ENCODE data around the gene ATAD3C. TPM values are rescaled to one million over a fixed set of nuclear protein-coding genes. Genes with fewer than 3 reads are reported as not detected.
A peak's percentile ranks its signal among the peaks of the same experiment; 100 is the strongest.
"Not testable (repeated sequence)": the region's sequence is repeated elsewhere in the genome, so short reads cannot be mapped to it uniquely, and the experiment has no call there.

ATAD3C gene
- total RNA-seq, 6 experiments from 2014 or later = 0.09 TPM; not detected in 5

DNA sequence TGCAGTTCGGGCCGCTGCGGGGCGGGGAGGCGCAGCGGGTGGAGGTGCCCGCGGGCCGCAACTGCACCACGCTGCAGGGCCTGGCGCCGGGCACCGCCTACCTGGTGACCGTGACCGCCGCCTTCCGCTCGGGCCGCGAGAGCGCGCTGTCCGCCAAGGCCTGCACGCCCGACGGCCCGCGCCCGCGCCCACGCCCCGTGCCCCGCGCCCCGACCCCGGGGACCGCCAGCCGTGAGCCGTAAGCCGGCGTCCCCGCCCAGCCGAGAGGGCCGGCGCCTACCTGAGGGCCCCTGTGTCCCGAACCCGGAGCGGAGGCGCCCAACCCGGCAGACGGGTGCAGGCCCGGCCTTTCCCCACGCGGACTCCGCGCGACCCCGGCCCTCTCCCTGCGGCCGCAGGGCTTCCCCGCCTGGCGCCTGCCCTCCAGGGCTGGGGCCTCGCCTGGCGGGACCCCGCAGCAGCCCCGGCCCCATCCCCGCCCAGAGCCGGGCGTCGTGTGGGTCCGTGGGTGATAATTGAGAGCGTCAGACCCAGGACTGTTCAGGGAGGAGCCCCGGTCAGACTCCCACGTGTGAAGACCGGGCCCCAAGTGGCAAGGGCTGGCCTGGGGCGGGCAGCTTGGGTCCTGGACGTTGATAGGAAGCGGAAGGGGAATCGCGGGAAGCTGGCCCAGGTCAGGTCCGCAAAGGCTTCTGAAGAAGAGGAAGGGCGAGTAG, 9.8 kb upstream of the ATAD3C start:
- DNase-seq = no peak
- Mint-ChIP-seq H3K36me3 (ENCODE audit: low read depth) (no peaks in the 10 kb centered on the region), H3K4me3 (no peak overlapping the region), H3K27ac (no peak overlapping the region), H3K9me3 (no peaks in the 10 kb centered on the region), H3K4me1 (ENCODE audit: low read depth) (no peaks in the 10 kb centered on the region), H3K27me3 (ENCODE audit: insufficient read depth) (peaks cover 9% of the 10 kb centered on the region)
- no peak for TF ChIP-seq CTCF (IDR thresholded peaks at IDR 0.05)

DNA sequence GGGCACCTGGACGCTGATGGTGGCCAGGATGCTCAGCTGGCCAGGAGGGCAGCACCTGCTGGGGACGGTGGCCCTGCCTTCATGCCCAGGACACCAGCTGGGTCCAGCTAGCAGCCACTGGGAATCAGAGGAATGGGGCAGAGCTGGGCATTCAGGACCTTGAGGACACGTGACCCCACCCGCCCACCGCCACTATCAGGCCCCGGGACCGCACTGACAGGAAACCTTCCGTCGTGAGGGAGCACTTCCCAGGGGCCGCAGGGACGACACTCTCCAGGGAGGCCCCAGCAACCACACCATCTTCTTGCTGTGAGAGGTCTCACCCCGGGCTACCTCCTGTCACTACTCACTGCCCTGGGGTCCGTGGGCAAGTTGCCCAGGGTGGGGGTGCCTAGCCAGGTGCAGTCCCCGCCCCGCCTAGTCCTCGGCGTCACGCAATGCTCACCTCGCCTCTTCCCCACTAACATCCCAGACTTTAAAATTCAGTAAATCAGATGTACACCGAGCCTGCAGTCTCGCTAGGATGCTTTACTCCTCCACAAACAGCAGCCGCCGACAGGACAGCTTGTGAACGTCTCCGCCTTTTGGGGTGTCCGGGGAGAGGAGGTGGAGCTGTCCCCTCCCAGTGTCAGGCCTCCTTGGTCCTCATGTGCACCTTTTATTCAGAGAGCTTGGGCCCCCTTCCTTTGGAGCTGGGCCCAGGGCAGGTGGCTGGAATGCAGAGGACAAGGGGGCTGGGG, 9.1 kb upstream of the ATAD3C start:
- Mint-ChIP-seq H3K27me3 (ENCODE audit: insufficient read depth) (peaks cover 9% of the 10 kb centered on the region), H3K9me3 (no peaks in the 10 kb centered on the region), H3K4me3 (no peak overlapping the region), H3K4me1 (ENCODE audit: low read depth) (no peaks in the 10 kb centered on the region), H3K27ac (no peak overlapping the region), H3K36me3 (ENCODE audit: low read depth) (no peaks in the 10 kb centered on the region)
- no peak for DNase-seq
- TF ChIP-seq CTCF (IDR thresholded peaks at IDR 0.05) = no peak

DNA sequence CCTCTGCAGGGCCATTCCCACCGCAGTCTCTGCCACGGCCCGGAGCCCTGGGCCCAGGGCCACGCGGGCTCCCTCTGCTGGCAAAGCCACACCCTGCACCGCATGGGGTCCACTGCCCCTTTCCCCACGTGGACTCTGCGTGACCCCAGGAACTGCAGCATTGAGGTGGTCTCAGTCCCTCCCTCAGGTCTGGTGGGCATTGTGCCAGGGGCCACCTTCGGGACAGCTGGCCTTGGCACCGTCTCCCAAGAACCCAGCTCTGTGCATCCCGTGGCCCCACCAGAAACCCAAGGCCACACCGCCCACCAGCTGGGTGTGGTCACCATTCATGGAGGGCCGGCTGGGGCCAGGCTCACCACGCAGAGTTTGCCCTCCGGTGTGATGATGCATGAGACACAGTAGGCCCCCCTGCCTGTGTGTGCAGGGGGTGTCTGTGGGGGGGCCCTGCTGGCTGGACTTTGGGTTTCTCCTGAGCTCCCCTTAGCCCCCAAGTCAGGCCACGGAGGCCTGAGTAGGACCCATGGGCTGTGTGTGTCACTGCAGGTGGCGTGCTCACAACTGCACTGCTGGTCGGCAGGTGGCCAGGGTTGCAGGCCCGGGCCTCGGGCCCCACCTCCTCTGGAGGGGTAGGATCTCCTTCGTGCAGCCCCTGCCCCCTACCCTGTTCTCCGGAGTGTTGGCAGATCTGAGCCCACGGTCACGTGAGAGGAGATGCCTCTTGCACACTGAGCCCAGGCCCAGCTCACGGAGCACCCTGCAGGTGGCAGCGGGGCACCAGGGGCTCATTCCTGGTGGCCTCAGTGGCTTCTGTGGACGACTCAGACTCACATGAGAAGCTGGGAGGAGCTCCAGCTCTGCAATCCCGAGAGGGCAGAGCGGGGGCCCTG, 8.2 kb upstream of the ATAD3C start:
- peaks cover 8% of the 10 kb centered on the region for H3K27me3 Mint-ChIP-seq (ENCODE audit: insufficient read depth)
- peak; percentile 88 for TF ChIP-seq CTCF (IDR thresholded peaks at IDR 0.05)
- H3K9me3 Mint-ChIP-seq = no peaks in the 10 kb centered on the region
- H3K36me3 Mint-ChIP-seq (ENCODE audit: low read depth) = no peaks in the 10 kb centered on the region
- no peak overlapping the region for H3K4me3 Mint-ChIP-seq
- H3K4me1 Mint-ChIP-seq (ENCODE audit: low read depth) = no peaks in the 10 kb centered on the region
- H3K27ac Mint-ChIP-seq = no peak overlapping the region
- no peak for DNase-seq

GRCh38 chr1:1442069-1442770, 7.3 kb upstream of the ATAD3C start:
- no peak overlapping the region for H3K4me3 Mint-ChIP-seq
- no peaks in the 10 kb centered on the region for H3K36me3 Mint-ChIP-seq (ENCODE audit: low read depth)
- TF ChIP-seq CTCF (IDR thresholded peaks at IDR 0.05) = no peak
- no peak for DNase-seq
- no peaks in the 10 kb centered on the region for H3K4me1 Mint-ChIP-seq (ENCODE audit: low read depth)
- no peaks in the 10 kb centered on the region for H3K9me3 Mint-ChIP-seq
- H3K27ac Mint-ChIP-seq = no peak overlapping the region
- H3K27me3 Mint-ChIP-seq (ENCODE audit: insufficient read depth) = peaks cover 6% of the 10 kb centered on the region

DNA sequence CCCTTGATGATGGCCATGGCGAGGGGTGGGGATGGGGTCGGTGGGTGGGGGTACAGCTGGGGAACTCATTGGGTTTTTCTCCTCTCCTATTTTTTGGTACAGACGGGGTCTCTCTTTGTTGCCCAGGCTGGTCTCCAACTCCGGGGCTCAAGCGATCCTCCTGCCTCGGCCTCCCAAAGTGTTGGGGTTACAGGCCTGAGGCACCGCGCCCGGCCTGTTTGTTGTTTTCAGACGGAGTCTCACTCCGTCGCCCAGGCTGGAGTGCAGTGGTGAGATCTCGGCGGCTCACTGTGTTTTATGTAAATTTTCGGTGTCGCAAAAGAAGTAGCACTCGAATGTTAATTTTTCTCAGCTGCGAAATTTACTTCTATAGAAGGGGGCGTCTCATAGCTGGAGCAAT, 2.9 kb upstream of the ATAD3C start:
- not testable (repeated sequence) for H3K4me1 Mint-ChIP-seq (ENCODE audit: low read depth)

DNA sequence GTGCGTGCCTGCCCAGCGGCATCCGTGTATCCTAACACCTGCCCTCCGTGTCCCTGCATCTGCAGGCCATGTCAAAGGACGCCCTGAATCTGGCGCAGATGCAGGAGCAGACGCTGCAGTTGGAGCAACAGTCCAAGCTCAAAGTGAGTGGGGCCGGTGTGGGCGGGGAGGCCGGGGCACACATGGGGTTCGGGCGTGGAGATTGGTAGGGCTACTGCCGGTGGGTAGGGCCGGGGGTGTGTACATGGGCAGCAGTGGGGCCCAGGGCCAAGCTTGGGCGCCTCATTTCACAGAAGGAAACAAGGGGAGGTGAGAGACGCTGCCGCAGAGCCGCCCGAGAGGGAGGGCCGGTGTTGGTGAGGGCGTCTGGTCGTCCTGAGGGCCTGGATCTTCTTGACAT, 1.1 kb downstream of the ATAD3C start:
- DNase-seq; H3K9me3 Mint-ChIP-seq; H3K27ac Mint-ChIP-seq; H3K4me1 Mint-ChIP-seq (ENCODE audit: low read depth); H3K4me3 Mint-ChIP-seq; H3K36me3 Mint-ChIP-seq (ENCODE audit: low read depth): not testable (repeated sequence)
- peaks cover 12% of the 10 kb centered on the region for H3K27me3 Mint-ChIP-seq (ENCODE audit: insufficient read depth)

More for the DNA sequence above, 2.9 kb upstream of the ATAD3C start:
- H3K9me3 Mint-ChIP-seq; DNase-seq; H3K4me3 Mint-ChIP-seq; H3K27ac Mint-ChIP-seq; H3K36me3 Mint-ChIP-seq (ENCODE audit: low read depth): not testable (repeated sequence)
- H3K27me3 Mint-ChIP-seq (ENCODE audit: insufficient read depth) = peaks cover 12% of the 10 kb centered on the region
